ENCODE measurements around the gene MEP1A.

DNA sequence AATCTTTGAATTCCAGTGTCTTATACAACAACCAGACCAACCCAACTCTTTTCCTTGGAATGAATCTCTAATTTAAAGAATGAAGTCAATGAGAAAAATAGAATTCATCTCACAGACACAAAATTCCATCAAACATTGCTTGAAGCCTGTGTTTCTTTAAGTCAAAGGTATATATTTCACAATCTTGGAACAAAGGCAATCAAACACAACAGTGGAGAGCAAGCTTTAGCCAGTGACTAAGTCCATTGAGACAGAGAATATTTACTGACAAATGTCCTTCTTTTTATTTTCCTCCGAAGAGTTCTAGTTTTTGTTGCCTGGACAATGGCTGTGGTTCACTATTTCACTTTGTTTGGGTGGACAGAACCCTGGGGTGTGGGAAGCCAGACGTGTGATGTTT, 35.8 kb downstream of the MEP1A start:
- TF ChIP-seq, protein P1, sequence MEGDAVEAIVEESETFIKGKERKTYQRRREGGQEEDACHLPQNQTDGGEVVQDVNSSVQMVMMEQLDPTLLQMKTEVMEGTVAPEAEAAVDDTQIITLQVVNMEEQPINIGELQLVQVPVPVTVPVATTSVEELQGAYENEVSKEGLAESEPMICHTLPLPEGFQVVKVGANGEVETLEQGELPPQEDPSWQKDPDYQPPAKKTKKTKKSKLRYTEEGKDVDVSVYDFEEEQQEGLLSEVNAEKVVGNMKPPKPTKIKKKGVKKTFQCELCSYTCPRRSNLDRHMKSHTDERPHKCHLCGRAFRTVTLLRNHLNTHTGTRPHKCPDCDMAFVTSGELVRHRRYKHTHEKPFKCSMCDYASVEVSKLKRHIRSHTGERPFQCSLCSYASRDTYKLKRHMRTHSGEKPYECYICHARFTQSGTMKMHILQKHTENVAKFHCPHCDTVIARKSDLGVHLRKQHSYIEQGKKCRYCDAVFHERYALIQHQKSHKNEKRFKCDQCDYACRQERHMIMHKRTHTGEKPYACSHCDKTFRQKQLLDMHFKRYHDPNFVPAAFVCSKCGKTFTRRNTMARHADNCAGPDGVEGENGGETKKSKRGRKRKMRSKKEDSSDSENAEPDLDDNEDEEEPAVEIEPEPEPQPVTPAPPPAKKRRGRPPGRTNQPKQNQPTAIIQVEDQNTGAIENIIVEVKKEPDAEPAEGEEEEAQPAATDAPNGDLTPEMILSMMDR (conservative IDR thresholded peaks at IDR 0.05; ENCODE audit: low read depth, low read length) = no peak
- no peak for TF ChIP-seq BHLHE40 (IDR thresholded peaks at IDR 0.05; ENCODE audit: low read depth, low read length)
- TF ChIP-seq RCOR1 (IDR thresholded peaks at IDR 0.05; ENCODE audit: insufficient replicate concordance, low read length) = no peak
- TF ChIP-seq CEBPB (IDR thresholded peaks at IDR 0.05; ENCODE audit: low read depth, low read length) = no peak
- TF ChIP-seq RAD21 (IDR thresholded peaks at IDR 0.05; ENCODE audit: low read length) = no peak
- no peak for TF ChIP-seq POLR2A (IDR thresholded peaks at IDR 0.05; ENCODE audit: low read depth, low read length)
- no peak for TF ChIP-seq FOS (IDR thresholded peaks at IDR 0.05; ENCODE audit: low read depth, low read length)
- no peak for TF ChIP-seq NFE2L2 (IDR thresholded peaks at IDR 0.05; ENCODE audit: low read depth, low read length)
- no peak for TF ChIP-seq MAZ (IDR thresholded peaks at IDR 0.05; ENCODE audit: borderline replicate concordance, low read depth, low read length)
- TF ChIP-seq RFX5 (IDR thresholded peaks at IDR 0.05; ENCODE audit: low read depth, low read length) = no peak
- TF ChIP-seq SMC3 (IDR thresholded peaks at IDR 0.05; ENCODE audit: low read depth, low read length) = no peak
- TF ChIP-seq, protein P2, sequence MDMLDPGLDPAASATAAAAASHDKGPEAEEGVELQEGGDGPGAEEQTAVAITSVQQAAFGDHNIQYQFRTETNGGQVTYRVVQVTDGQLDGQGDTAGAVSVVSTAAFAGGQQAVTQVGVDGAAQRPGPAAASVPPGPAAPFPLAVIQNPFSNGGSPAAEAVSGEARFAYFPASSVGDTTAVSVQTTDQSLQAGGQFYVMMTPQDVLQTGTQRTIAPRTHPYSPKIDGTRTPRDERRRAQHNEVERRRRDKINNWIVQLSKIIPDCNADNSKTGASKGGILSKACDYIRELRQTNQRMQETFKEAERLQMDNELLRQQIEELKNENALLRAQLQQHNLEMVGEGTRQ (IDR thresholded peaks at IDR 0.05; ENCODE audit: low read depth, low read length) = no peak
- TF ChIP-seq, protein P3, sequence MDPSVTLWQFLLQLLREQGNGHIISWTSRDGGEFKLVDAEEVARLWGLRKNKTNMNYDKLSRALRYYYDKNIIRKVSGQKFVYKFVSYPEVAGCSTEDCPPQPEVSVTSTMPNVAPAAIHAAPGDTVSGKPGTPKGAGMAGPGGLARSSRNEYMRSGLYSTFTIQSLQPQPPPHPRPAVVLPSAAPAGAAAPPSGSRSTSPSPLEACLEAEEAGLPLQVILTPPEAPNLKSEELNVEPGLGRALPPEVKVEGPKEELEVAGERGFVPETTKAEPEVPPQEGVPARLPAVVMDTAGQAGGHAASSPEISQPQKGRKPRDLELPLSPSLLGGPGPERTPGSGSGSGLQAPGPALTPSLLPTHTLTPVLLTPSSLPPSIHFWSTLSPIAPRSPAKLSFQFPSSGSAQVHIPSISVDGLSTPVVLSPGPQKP (IDR thresholded peaks at IDR 0.05; ENCODE audit: borderline replicate concordance, low read depth, low read length) = no peak

All from IMR-90 (cell line).